Stimulated activated memory B cell treated with anti-CD40 and anti-IgM and Interleukin-4, amounts not matched to agents 10 μg/mL and 1 μg/mL and 100 μg/mL, for 72 hours (primary cell): ENCODE measurements around the gene CDKL4.
"Not testable (repeated sequence)": the region's sequence is repeated elsewhere in the genome, so short reads cannot be mapped to it uniquely, and the experiment has no call there.

ENCODE experiments used
- ATAC-seq: fragments of 150-1000 bp; cut with Tn5 transposase; 2 replicates; pipeline ENCODE4 v1.10.0; 2021
- H3K27ac Mint-ChIP-seq: one replicate; pipeline ENCODE4 v1.8.0; 2022; ENCODE audit warnings: mild to moderate bottlenecking, mixed read lengths
- H3K27me3 Mint-ChIP-seq: one replicate; pipeline ENCODE4 v1.8.0; 2022; ENCODE audit warnings: mixed read lengths
- H3K36me3 Mint-ChIP-seq: one replicate; pipeline ENCODE4 v1.8.0; 2022; ENCODE audit warnings: mixed read lengths
- H3K4me1 Mint-ChIP-seq: one replicate; pipeline ENCODE4 v1.8.0; 2022; ENCODE audit warnings: mixed read lengths
- H3K4me3 Mint-ChIP-seq: one replicate; pipeline ENCODE4 v1.8.0; 2022; ENCODE audit warnings: mild to moderate bottlenecking, moderate library complexity, mixed read lengths
- H3K9me3 Mint-ChIP-seq: one replicate; pipeline ENCODE4 v1.8.0; 2022; ENCODE audit warnings: mixed read lengths

The CDKL4 gene

GRCh38 chr2:39216346-39217191 is 27.2 kb downstream of the CDKL4 start:
- no peaks in the 10 kb centered on the region for H3K4me1 Mint-ChIP-seq
- no peak for ATAC-seq
- no peak overlapping the region for H3K27ac Mint-ChIP-seq
- H3K27me3 Mint-ChIP-seq = no peaks in the 10 kb centered on the region
- no peaks in the 10 kb centered on the region for H3K9me3 Mint-ChIP-seq
- no peak overlapping the region for H3K4me3 Mint-ChIP-seq
- H3K36me3 Mint-ChIP-seq = no peaks in the 10 kb centered on the region

GRCh38 chr2:39215545-39215944 is 28.2 kb downstream of the CDKL4 start:
- Mint-ChIP-seq H3K27me3 (no peaks in the 10 kb centered on the region), H3K9me3 (no peaks in the 10 kb centered on the region), H3K36me3 (no peaks in the 10 kb centered on the region), H3K4me1 (no peaks in the 10 kb centered on the region), H3K4me3 (no peak overlapping the region), H3K27ac (no peak overlapping the region)
- no peak for ATAC-seq

- Mint-ChIP-seq H3K9me3 (no peaks in the 10 kb centered on the region), H3K4me1 (no peaks in the 10 kb centered on the region), H3K36me3 (no peaks in the 10 kb centered on the region), H3K27ac (no peak overlapping the region), H3K4me3 (no peak overlapping the region), H3K27me3 (no peaks in the 10 kb centered on the region)
- ATAC-seq = no peak
Observed at GRCh38 chr2:39213015-39213414, 30.8 kb downstream of the CDKL4 start.

GRCh38 chr2:39210846-39211245 is 32.9 kb downstream of the CDKL4 start:
- no peaks in the 10 kb centered on the region for H3K4me1 Mint-ChIP-seq
- H3K36me3 Mint-ChIP-seq = no peaks in the 10 kb centered on the region
- ATAC-seq = no peak
- H3K27ac Mint-ChIP-seq = no peak overlapping the region
- no peaks in the 10 kb centered on the region for H3K9me3 Mint-ChIP-seq
- H3K4me3 Mint-ChIP-seq = no peak overlapping the region
- no peaks in the 10 kb centered on the region for H3K27me3 Mint-ChIP-seq

- peaks cover 14% of the 10 kb centered on the region for H3K9me3 Mint-ChIP-seq
- no peak overlapping the region for H3K27ac Mint-ChIP-seq
- ATAC-seq = no peak
- peaks cover 5% of the 10 kb centered on the region for H3K36me3 Mint-ChIP-seq
- no peak overlapping the region for H3K4me3 Mint-ChIP-seq
- H3K27me3 Mint-ChIP-seq = no peaks in the 10 kb centered on the region
- no peaks in the 10 kb centered on the region for H3K4me1 Mint-ChIP-seq
Observed at GRCh38 chr2:39203382-39203781, 40.4 kb downstream of the CDKL4 start.

GRCh38 chr2:39202639-39203369 is 41.0 kb downstream of the CDKL4 start:
- Mint-ChIP-seq H3K4me1 (no peaks in the 10 kb centered on the region), H3K27me3 (no peaks in the 10 kb centered on the region), H3K4me3 (no peak overlapping the region), H3K36me3 (peaks cover 5% of the 10 kb centered on the region), H3K27ac (no peak overlapping the region), H3K9me3 (peaks cover 14% of the 10 kb centered on the region)
- no peak for ATAC-seq

GRCh38 chr2:39197003-39197402 is 46.8 kb downstream of the CDKL4 start:
- H3K27ac Mint-ChIP-seq, H3K27me3 Mint-ChIP-seq, H3K4me1 Mint-ChIP-seq, ATAC-seq, H3K4me3 Mint-ChIP-seq: not testable (repeated sequence)
- H3K9me3 Mint-ChIP-seq = peaks cover 18% of the 10 kb centered on the region
- peaks cover 18% of the 10 kb centered on the region for H3K36me3 Mint-ChIP-seq

GRCh38 chr2:39194686-39195085 is 49.1 kb downstream of the CDKL4 start:
- peaks cover 13% of the 10 kb centered on the region for H3K9me3 Mint-ChIP-seq
- H3K36me3 Mint-ChIP-seq = peaks cover 13% of the 10 kb centered on the region
- H3K4me3 Mint-ChIP-seq = no peak overlapping the region
- no peaks in the 10 kb centered on the region for H3K27me3 Mint-ChIP-seq
- no peak overlapping the region for H3K27ac Mint-ChIP-seq
- no peaks in the 10 kb centered on the region for H3K4me1 Mint-ChIP-seq
- no peak for ATAC-seq

- no peaks in the 10 kb centered on the region for H3K36me3 Mint-ChIP-seq
- H3K9me3 Mint-ChIP-seq = no peaks in the 10 kb centered on the region
- H3K27me3 Mint-ChIP-seq = no peaks in the 10 kb centered on the region
- H3K27ac Mint-ChIP-seq = no peak overlapping the region
- no peak overlapping the region for H3K4me3 Mint-ChIP-seq
- no peaks in the 10 kb centered on the region for H3K4me1 Mint-ChIP-seq
- no peak for ATAC-seq
Observed at GRCh38 chr2:39188960-39189494, 54.7 kb downstream of the CDKL4 start.

- no peaks in the 10 kb centered on the region for H3K4me1 Mint-ChIP-seq
- H3K36me3 Mint-ChIP-seq = no peaks in the 10 kb centered on the region
- no peaks in the 10 kb centered on the region for H3K27me3 Mint-ChIP-seq
- H3K9me3 Mint-ChIP-seq = no peaks in the 10 kb centered on the region
- ATAC-seq = no peak
- H3K4me3 Mint-ChIP-seq = no peak overlapping the region
- no peak overlapping the region for H3K27ac Mint-ChIP-seq
Observed at GRCh38 chr2:39183673-39184072, 60.1 kb downstream of the CDKL4 start.

- H3K27me3 Mint-ChIP-seq = no peaks in the 10 kb centered on the region
- H3K4me3 Mint-ChIP-seq = no peak overlapping the region
- ATAC-seq = no peak
Observed at GRCh38 chr2:39181297-39181696, 62.5 kb downstream of the CDKL4 start.

GRCh38 chr2:39179974-39180960 is 63.5 kb downstream of the CDKL4 start:
- Mint-ChIP-seq H3K27me3 (no peaks in the 10 kb centered on the region), H3K27ac (no peak overlapping the region), H3K4me1 (no peaks in the 10 kb centered on the region), H3K9me3 (no peaks in the 10 kb centered on the region), H3K4me3 (no peak overlapping the region), H3K36me3 (no peaks in the 10 kb centered on the region)
- ATAC-seq = no peak

More at GRCh38 chr2:39181297-39181696, 62.5 kb downstream of the CDKL4 start:
- Mint-ChIP-seq H3K27ac (no peak overlapping the region), H3K4me1 (no peaks in the 10 kb centered on the region), H3K9me3 (no peaks in the 10 kb centered on the region), H3K36me3 (no peaks in the 10 kb centered on the region)

- no peak overlapping the region for H3K4me3 Mint-ChIP-seq
- no peaks in the 10 kb centered on the region for H3K4me1 Mint-ChIP-seq
- no peak overlapping the region for H3K27ac Mint-ChIP-seq
- no peaks in the 10 kb centered on the region for H3K27me3 Mint-ChIP-seq
- H3K9me3 Mint-ChIP-seq = no peaks in the 10 kb centered on the region
- no peak for ATAC-seq
- H3K36me3 Mint-ChIP-seq = no peaks in the 10 kb centered on the region
Observed at GRCh38 chr2:39178756-39179155, 65.0 kb downstream of the CDKL4 start.

- Mint-ChIP-seq H3K4me3 (no peak overlapping the region), H3K36me3 (no peaks in the 10 kb centered on the region), H3K4me1 (no peaks in the 10 kb centered on the region), H3K9me3 (no peaks in the 10 kb centered on the region), H3K27ac (no peak overlapping the region), H3K27me3 (no peaks in the 10 kb centered on the region)
- no peak for ATAC-seq
Observed at GRCh38 chr2:39176997-39177396, 66.8 kb downstream of the CDKL4 start.
